Measurements from ENCODE around the gene PON1.

- TF ChIP-seq CTCF (IDR thresholded peaks at IDR 0.05) (no peak), POLR2A (IDR thresholded peaks at IDR 0.05) (no peak)
These were observed 17.7 kb upstream of the PON1 start for GRCh38 chr7:95342029-95342428.

All from adrenal gland (tissue), 5 donors.